Measurements from ENCODE around the gene PDE6C. TPM values are rescaled to one million over a fixed set of nuclear protein-coding genes. Genes with fewer than 3 reads are reported as not detected.

PDE6C gene
- total and polyA plus RNA-seq, 2 of the 8 experiments (the other 6 are each of a cell fraction or from before 2014, with no cell fraction given), result not detected

DNA sequence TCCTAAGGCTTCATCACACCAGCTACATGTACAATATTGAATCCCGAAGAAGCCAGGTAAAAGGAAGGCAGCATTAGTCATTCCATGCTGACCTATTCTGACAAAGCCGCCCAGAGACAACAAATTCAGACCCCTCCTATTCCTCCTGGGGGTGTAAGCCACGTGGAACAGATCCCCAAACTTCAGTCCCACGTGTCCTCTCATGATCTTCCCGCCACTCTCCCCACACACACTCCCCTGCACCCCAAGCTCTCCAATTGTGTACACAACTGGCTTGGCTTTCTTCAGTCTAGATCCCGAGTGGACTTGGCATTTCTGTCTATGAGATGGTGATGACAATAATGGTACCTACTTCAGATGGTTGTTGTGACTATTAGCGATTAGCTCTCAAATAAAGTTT, 8.6 kb downstream of the PDE6C start:
- Histone ChIP-seq H3K79me1 (ENCODE audit: low read depth, low read length) (no peaks in the 10 kb centered on the region), H4K20me1 (replicated peaks in 1 of 2; ENCODE audit: control insufficient read depth in 1 of 2, insufficient read depth in 2 of 2, low read length in 2 of 2) (no peaks in the 10 kb centered on the region), H3K9me3 (ENCODE audit: insufficient read depth in 2 of 2, low read depth in 1 of 2, low read length in 1 of 2) (peaks cover 0 to 2% of the 10 kb centered on the region in 2 experiments; a peak in 1 of 4 replicates), H4K5ac (ENCODE audit: insufficient read length, low read depth, low read length) (no peak overlapping the region), H3K14ac (ENCODE audit: insufficient read length) (no peak overlapping the region), H3K27ac (ENCODE audit: low read depth, low read length) (no peak overlapping the region), H4K91ac (replicated peaks; ENCODE audit: insufficient read length, low read length) (no peak overlapping the region), H2BK20ac (ENCODE audit: low read length) (no peak overlapping the region), H3K36me3 (ENCODE audit: control insufficient read depth in 2 of 4, insufficient read depth in 4 of 4, low read length in 3 of 4) (no peaks in the 10 kb centered on the region), H2BK12ac (ENCODE audit: low read depth, low read length) (no peak overlapping the region), H3K4me3 (ENCODE audit: extremely low read depth in 1 of 4, insufficient read depth in 2 of 4, low read depth in 3 of 4, low read length in 4 of 4) (no peak overlapping the region), H3K79me2 (ENCODE audit: control insufficient read depth in 1 of 2, insufficient read depth in 2 of 2, low read length in 2 of 2) (no peaks in the 10 kb centered on the region), H3K56ac (replicated peaks; ENCODE audit: insufficient read length, low read depth, low read length) (no peak overlapping the region), H3K4me1 (replicated peaks in 1 of 4; ENCODE audit: control insufficient read depth in 3 of 4, insufficient read depth in 4 of 4, low read length in 3 of 4) (peaks cover 0 to 4% (median 1%) of the 10 kb centered on the region in 4 experiments; a peak in 1 of 7 replicates), H2AK5ac (ENCODE audit: low read depth, low read length) (no peak overlapping the region), H3K4ac (replicated peaks; ENCODE audit: insufficient read length, low read depth, low read length) (no peak overlapping the region), H3K23ac (ENCODE audit: insufficient read length) (no peak overlapping the region), H2AFZ (ENCODE audit: low read length) (no peak overlapping the region), H2BK120ac (replicated peaks; ENCODE audit: low read depth, low read length) (no peak overlapping the region), H3K9ac (replicated peaks in 1 of 4; ENCODE audit: extremely low read depth in 1 of 4, low read depth in 3 of 4, low read length in 3 of 4) (no peak overlapping the region), H2BK5ac (ENCODE audit: low read depth, low read length) (no peak overlapping the region), H4K8ac (ENCODE audit: extremely low read depth, insufficient read depth, low read length) (no peak overlapping the region), H2BK15ac (ENCODE audit: low read length) (no peak overlapping the region), H3K23me2 (ENCODE audit: low read depth, low read length) (no peaks in the 10 kb centered on the region), H3K18ac (ENCODE audit: extremely low read depth, low read length) (no peak overlapping the region), H3K27me3 (replicated peaks in 1 of 4; ENCODE audit: control insufficient read depth in 3 of 4, extremely low read depth in 1 of 4, insufficient read depth in 3 of 4, low read length in 3 of 4) (peaks cover 0 to 2% (median 0%) of the 10 kb centered on the region in 4 experiments; a peak in 1 of 7 replicates), H3K4me2 (ENCODE audit: insufficient read depth in 1 of 2, low read depth in 2 of 2, low read length in 2 of 2) (no peak overlapping the region)
- no peak for FAIRE-seq
- DNase-seq (ENCODE audit: low read depth in 1 of 2, low spot score in 2 of 2), result no peak
- ChIA-PET POLR2A (ENCODE audit: partially characterized antibody) (interaction anchor here (0.7 kb wide), 1 partner anchor 835 kb away, joined by 3 read pairs; no protein-coding TSS in a partner anchor), CTCF (ENCODE audit: partially characterized antibody) (interaction anchor here (0.6 kb wide), 1 partner anchor 9 kb away, joined by 3 read pairs; the partner anchor contains the start of gene PDE6C)
- WGBS, 2 experiments (ENCODE audit: extremely low coverage in 1 of 2, insufficient coverage in 1 of 2, insufficient read length in 1 of 2, insufficient replicate concordance in 2 of 2, low coverage in 1 of 2, low lambda C conversion rate in 2 of 2, missing lambda C conversion rate in 1 of 2), result 73% methylated on average over 7 of the region's 7 CpGs; no CpG with 5 or more reads in 1 of the 2 experiments

Measured in H1 (cell line).